GM03348 (cell line): ENCODE data around the gene MARCHF6.
"Not testable (repeated sequence)": the region's sequence is repeated elsewhere in the genome, so short reads cannot be mapped to it uniquely, and the experiment has no call there.

Experiments used
- DNase-seq: peaks from one replicate; pipeline ENCODE4 v3.0.0; 2012; ENCODE audit warnings: low spot score

Gene MARCHF6, protein sequence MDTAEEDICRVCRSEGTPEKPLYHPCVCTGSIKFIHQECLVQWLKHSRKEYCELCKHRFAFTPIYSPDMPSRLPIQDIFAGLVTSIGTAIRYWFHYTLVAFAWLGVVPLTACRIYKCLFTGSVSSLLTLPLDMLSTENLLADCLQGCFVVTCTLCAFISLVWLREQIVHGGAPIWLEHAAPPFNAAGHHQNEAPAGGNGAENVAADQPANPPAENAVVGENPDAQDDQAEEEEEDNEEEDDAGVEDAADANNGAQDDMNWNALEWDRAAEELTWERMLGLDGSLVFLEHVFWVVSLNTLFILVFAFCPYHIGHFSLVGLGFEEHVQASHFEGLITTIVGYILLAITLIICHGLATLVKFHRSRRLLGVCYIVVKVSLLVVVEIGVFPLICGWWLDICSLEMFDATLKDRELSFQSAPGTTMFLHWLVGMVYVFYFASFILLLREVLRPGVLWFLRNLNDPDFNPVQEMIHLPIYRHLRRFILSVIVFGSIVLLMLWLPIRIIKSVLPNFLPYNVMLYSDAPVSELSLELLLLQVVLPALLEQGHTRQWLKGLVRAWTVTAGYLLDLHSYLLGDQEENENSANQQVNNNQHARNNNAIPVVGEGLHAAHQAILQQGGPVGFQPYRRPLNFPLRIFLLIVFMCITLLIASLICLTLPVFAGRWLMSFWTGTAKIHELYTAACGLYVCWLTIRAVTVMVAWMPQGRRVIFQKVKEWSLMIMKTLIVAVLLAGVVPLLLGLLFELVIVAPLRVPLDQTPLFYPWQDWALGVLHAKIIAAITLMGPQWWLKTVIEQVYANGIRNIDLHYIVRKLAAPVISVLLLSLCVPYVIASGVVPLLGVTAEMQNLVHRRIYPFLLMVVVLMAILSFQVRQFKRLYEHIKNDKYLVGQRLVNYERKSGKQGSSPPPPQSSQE

DNA sequence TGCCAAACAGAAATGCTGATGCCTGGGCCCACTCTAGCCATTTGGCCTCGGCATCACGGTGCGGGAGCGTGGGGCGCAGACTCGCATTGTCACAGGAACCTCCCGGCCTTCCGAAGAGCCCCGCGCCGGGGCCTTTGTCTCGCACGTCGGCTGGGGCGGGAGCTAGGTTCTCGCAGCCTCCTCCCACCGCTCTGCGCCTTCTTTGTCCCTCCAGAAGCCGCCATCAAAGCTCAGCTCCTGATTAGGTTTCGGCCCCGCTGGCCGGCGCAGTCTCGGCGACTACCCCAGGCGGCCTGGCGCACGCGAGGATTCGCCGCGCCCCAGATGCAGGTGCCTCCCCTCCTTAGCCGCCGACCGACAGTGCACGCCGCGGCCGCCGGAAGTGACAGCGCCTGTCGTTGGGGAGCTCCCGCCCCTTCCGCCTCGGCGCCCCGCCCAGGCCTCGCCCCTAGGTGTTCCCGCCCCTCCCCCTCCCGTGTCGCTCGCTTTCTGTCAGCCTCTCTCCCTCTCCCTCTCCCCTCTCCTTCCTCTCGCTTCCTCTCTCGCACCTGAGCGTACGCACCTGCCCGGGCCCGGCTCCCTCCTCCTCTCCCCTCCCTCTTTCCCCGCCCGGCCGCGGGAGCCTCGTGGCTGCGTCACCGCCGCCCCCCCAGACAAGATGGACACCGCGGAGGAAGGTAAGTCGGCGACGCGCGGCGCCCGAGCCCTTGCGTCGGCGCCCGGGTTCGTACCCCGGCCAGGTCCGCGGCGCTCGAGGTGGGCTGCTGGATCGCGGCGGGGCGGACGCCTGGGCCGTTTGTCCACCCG lies at the start of gene MARCHF6:
TSS of gene MARCHF6 (plus strand) at position 455 of the 807 bp plus-strand sequence. CDS start at position 659, 204 bp downstream.
- DNase-seq, result peak; percentile 91

DNA sequence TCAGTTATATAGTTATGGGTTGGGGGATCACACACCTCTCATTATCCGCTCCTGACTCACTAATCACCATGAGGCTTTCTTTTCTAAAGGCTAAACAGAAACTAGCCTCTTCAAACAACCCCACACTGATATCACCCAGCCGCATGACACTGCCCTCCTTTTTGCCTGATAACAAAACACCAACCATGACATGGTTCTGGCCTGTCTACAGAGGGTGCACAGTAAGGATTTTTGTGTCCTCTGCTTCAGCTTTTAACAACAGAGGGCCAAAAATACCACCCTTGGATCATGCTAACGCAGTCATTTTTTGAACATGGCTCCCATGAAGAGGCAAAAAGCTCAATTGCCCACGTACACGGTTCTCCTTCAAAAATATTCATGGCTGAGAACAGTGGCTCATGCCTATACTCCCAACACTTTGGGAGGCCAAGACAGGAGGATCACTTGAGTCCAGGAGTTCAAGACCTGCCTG lies 49.8 kb upstream of the MARCHF6 start:
- DNase-seq, result no peak

DNA sequence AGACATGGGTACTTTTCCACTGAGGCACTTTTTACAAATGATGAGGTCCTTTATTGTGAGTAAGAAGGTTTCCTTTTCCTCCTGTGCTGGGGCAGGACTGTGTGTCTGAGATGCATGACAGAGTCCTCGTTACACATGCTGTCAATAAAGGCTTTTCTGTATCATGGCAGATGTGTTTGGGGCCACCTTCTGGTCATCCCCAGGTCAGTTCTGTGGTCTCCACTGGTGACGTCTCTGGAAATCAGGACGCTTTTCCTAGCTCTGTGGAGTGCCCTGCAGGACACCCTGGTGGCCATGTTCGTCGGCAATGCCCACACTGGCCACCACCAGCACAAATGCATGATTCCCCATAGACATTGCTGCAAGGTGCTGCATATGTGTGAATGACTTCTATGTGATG lies 48.6 kb upstream of the MARCHF6 start:
- DNase-seq, result no peak

DNA sequence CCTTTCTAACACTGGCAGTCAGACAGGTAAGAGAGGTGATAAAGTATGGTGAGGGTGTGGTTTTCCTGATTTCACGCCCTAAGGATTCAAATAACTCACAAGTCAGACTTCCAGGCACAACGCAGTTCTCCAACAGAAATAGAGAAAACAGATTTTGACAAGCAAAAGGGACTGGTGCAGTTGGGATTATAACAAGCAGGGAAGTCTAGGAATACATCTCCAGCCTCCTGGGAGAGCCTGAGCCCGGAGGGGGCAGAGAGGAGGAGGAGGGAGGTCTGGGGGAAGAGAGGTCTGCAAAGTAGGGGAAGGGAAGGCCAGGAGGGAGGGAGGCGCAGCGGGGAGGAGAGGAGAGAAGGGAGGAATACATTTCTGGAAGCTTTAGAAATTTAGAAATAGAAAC lies 47.4 kb upstream of the MARCHF6 start:
- no peak for DNase-seq

DNA sequence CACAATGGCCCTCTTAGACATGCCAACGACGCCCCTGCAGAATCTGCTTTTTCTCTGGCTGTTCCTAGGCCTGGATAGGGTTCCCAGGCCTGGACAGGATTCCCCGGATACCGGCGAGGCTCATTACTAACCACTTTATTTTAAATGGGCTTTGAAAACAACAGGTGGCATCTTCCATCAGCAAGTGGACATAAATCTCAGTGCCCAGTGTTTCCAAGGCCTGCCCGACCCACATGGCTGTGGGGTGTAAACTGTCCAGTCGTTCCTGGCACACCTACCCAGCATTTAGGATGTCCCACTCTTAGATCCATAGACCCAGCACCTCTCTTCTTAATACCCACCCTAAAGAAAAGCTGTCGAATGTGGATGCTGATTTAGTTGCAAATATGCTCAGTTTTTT lies 46.7 kb upstream of the MARCHF6 start:
- DNase-seq, result no peak

DNA sequence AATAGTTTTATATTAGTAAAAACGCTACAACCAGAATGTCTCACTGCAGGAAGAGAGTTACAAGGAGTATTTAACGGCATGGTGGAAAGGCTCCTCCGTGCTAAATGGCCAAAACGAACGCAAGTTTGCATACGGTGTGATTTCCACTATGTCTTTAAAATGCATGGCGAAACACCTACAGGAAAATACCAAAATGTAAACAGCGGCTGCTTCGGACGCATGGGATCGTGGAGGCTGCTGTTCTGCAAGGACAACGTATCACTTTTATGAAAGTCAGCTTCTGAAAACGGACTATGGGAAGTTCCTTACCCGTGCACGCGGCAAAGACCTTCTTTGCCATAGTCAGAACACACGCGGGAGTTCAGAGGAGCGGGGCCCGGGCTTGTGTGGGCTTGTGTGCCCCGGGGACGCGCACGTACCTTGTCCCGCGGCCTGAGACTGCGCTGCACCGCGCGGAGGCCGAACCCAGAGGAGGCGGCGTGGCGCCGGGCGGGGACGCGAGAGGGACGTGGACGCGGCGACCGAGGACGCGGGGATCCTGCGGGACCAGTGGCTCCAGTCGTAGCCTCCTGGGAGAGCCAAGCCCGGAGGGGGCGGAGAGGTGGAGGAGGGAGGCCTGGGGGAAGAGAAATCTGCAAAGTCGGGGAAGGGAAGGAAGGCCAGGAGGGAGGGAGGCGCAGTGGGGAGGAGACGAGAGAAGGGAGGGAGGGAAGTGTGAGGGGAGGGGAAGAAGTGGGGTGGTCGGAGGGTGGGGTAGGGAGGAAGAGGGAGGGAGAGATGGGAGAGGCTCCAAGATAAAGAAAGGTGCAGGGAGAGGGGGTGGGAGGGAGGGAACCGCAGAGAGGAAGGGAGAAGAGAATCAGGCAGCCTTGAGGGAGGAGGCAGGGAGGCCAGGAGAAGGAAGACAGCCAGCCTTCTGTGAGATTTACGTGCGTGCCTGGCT lies 46.0 kb upstream of the MARCHF6 start, which contains the start of gene CMBL:
TSS of gene CMBL (minus strand) at position 697 of the 943 bp plus-strand sequence. CDS start 17,140 bp downstream, outside the sequence.
- peak; percentile 79 for DNase-seq

DNA sequence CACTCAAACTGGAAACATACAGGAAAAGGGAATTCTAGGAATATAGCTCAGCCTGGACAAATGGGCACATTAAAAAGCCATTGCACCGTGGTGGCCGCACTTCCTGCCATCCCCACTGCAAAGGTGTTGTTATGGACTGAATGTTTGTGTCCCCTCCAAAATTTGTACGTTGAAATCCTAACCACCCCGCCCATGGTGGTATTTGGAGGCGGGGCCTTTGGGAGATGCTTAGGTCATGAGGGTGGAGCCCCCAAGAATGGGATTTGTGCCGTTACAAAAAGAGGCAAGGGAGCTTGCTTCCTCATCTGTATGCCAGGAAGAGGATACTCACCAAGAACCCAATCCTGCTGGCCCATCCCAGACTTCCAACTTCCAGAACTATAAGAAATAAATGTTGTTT lies 44.7 kb upstream of the MARCHF6 start:
- DNase-seq, result no peak

DNA sequence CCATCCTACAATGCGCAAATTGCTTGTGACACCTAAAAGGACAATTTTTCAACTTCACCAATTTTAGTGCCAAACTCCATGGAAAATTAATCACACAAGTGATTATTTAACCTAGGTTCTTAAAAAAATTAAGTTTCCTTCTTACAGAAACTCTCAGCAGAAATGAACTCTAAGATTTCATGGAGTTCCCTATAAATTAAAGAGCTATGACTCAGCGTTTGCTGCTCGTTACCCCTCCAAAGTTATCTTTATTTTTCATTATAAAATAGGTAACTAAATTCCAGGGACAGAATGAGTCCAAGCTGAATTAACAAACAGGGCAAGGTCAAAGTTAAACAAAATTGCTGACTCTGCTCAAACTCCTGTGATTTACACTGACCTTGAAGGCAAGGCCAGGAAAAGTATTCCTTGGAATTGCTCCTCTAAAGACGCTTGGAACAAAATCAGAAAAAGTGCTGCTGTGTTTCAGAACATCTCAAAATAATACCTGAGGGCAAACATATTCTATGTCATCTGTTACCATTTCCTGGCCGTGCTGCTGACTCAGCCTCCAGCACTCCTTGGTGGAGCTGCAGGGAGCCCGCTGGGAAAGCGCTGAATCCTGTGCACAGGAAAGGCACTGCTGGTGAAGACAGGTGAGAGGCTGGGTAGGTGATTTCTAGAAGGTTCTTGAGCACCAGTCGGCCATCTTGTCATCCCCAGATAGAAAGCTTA lies 43.3 kb upstream of the MARCHF6 start:
- DNase-seq, result no peak

DNA sequence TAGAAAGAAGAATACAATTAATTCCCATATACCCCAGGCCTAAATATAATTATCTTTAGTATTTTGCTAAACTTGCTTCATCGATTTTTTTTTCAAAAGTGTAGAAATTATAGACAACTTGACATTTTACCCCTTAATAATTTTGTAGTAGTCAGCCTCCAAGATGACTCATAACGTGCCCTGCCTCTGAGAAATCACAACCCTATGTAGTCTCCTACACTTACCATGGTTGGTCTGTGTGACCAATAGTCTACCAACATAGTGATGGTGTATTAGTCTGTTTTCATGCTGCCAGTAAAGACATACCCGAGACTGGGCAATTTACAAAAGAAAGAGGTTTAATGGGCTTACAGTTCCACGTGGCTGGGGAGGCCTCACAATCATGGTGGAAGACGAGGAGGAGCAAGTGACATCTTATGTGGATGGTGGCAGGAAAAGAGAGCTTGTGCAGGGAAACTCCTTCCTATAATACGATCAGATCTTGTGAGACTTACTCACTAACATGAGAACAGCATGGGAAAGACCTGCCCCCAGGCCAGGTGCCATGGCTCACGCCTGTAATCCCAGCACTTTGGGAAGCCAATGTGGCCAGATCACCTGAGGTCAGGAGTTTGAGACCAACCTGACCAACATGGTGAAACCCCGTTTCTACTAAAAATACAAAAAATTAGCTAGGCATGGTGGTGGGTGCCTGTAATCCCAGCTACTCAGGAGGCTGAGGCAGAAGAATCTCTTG lies 42.5 kb upstream of the MARCHF6 start:
- DNase-seq, result not testable (repeated sequence)

DNA sequence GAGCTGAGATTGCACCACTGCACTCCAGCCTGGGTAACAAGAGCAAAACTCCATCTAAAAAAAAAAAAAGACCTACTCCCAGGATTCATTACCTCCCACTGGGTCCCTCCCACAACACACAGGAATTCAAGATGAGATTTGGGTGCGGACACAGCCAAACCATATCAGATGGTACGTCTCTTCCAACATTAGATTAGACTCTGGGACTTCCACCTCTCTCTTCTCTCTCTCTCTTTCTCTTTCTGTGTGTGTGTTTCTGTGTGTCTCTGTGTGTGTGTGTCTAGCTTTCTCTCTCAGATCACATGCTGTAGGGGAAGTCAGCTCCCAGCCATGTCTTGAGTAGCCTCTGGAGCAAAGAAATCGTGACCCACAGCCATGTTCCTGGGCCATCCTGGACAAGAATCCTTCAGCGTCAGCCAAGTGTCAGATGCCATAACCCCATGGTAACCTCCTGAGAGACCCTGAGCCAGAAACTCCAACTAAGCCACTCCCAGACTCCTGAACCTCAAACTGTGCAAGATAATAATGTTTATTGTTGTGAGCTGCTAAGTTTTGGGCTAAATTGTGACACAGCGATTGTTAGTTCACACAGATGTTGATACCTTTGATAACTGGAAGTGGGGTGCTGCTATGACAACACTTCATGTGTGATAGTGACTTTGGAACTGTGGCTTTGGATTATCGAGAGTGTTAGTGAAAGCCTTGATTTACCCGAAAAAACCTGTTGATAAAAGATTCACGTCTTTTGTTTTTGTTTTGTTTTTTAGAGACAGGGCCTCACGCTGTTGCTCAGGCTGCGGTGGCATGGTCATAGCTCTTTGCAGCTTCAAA lies 41.7 kb upstream of the MARCHF6 start:
- no peak for DNase-seq

DNA sequence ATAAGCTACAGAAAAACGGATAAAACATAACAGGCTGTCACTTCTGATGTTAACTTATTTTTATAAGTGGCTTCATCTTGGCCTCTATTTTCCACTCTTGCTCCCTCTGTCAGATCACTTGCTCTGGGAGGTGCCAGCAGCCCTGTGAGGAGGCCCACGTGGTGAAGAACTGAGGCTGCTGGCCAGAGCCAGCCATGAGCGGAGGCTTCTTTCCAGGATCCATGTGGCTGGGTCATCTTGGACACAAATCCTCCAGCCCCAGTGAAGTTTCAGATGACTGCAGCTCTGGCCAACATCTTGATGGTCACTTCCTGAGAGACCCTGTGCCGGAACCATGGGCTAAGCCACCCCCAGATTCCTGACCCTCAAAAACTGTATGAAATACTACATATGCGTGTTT lies 38.3 kb upstream of the MARCHF6 start:
- no peak for DNase-seq

DNA sequence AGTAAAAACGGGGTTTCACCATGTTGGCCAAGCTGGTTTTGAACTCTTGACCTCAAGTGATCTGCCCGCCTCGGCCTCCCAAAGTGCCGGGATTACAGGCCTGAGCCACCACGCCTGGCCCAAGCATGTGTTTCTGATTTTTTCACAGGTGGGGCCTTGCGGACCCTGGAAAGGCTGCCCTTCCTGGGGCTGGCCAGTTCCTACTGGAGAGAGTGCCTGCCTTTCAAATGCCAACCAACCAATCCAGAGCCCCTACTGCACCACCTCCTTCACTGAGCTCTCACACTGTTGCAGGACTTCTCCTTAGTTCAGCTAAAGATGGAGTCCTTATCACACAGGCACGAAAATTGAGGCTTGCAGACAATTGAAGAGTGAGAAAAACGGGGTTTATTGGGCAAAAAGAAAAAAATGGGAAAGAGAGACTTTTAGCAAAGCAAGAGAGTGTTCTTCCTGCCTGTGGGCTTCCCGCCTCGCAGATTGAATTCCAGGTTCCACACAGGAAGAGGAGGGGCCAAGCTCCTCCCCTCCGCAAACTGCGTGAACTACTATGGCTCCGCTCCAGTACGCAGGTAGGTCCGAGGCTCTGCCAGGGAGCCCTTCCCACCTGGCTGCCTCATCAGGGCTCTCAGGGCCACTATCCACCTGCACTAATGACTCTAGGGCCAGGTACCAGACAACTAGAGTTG lies 37.5 kb upstream of the MARCHF6 start:
- DNase-seq, result no peak

DNA sequence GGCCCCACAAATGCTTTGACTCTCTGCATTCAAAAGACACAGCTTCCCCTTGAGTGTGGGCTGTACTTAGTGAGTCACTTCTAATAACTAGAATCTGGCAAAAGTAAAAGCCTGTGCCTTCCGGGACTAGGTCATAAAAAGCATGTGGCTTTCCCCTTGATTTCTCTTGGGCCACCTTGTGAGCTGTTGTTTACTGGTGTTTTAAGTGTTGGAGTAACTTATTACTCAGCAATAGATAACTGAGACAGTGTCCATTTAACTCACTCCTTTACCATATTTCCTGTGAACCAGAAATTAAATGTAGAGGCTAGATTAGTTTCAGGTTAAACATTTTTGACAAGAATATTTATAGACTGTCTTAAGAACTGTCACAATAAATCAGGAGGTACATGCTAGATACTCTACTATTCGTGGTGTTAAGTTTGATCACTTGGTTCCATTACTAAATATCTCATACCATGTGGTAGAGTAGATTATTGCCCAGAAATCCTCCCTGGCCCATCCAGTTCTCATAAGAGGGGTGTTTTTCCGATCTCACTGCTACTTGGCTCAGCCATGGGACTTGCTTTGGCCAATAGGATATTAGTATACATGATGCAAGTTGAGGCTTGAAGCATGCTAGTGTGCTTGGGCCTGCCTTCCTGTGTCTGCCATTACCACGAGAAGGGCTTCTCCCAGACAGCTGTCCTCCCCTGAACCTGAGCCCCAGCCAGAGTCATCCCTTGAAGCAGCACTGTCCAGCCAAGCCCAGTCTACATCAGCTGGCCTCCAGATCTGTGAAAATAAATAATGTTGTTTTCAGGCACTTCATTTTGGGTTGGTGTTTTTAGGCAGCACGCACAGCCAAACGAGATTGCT lies 35.4 kb upstream of the MARCHF6 start:
- DNase-seq, result no peak

DNA sequence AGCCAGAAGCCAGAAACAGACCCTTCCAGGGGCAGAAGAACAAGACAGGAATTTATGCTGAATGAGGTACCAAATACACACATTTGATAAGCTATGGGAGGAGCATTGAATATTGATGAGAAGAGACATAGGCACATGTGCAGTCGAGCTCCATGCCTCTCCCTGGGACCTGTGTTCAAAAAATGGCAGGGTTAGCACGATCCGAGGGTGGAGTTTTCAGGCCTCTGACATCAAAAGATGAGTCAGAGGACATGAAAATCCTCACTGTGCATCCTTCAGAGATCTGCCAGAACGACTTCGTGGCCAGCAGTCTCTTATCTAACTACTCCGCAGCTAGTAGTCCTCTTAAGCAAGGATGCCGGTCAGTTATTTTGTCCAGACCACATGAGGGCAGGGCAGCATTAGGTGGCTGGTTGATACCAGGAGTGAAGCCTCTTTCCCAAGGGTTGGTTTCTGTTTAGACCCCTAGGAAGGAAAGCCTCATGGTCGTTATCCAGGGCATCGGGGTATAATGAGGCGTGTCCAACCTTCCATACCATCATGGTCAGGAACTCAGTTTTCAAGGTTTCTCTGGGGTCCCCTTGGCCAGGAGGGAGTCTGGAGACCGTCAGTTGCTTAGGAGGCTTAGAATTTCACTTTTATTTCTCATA lies 34.2 kb upstream of the MARCHF6 start:
- no peak for DNase-seq

DNA sequence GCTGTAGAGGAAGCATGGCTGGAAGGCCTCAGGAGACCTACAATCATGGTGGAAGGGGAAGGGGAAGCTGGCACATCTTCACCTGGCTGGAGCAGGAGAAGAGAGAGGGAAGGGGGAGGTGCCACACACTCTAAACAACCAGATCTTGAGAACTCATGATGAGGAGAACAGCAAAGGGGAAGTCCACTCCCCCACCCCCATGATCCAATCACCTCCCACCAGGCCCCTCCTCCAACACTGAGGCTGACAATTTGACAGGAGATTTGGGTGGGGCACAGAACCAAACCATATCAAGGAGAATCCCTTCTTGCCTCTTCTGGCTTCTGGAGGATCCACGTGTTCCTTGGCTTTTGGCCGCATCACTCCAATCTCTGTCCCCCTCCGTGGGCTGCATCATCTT lies 32.7 kb upstream of the MARCHF6 start:
- no peak for DNase-seq

DNA sequence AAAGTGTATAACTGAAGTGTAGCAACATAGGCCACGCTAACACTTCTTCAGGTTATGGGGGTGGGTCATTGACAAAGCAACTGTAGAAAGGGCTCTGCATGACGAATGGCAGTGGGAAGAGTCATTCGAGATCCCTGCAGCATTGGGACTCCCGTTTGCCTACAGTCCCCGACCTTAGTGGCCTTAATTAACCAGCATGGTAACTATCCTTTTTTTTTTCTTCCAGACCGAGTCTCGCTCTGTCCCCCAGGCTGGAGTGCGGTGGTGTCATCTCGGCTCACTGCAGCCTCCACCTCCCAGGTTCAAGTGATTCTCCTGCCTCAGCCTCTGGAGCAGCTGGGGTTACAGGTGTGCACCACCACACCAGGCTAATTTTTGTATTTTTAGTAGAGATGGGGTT lies 31.6 kb upstream of the MARCHF6 start:
- no peak for DNase-seq
